SK-N-MC (cell line): ENCODE results near the gene PDIA6.

Experiments
- EZH2 ChIP-seq: fragments of 200-600 bp; sonication (generic); IDR thresholded peaks from one replicate; pipeline ENCODE4 v1.6.1; 2017; ENCODE audit warnings: antibody characterized with exemption
- POLR2AphosphoS5 ChIP-seq: IDR thresholded peaks from 2 replicates; pipeline ENCODE4 v1.6.1; 2012; ENCODE audit warnings: mild to moderate bottlenecking, low read depth, low read length, borderline replicate concordance

DNA sequence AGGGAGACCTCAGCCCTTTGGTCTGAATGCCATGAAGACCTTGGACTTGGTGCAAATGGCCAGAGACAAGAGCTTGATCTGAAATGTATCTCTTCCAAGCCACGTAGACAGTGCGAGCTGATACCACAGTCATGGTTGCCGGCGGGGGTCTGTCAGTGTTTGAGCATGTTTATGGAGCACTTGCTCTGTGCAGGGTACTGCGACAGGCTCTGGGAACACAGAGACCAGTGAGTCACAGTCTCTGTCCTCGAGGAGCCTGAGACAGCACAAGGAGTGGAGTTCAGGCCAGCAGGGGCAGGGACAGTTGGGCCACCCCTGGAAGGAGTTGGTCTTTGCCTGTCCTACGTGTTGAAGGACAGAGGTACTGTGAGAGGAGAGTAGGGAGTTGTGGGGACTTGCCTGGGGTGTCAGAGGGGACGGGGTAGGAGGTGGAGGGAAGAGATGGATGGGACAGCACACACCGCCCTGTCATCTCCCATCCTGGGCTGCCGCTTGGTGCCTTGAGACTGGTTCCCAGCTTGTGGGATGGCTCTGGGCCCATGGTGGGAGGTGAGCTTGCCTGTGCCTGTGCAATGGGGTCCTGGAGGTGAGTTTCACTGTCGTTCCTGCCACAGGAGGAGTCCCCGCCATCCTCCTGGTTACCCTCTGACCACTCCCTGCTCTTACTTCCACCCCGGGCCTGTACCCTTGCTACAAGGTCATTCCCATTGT is 51.6 kb downstream of the PDIA6 start:
- TF ChIP-seq POLR2AphosphoS5: no peak
- no peak for TF ChIP-seq EZH2
